Right atrium auricular region (tissue), 2 donors: ENCODE data around the gene WFDC8. TPM values are rescaled to one million over a fixed set of nuclear protein-coding genes. Genes with fewer than 3 reads are reported as not detected.
A peak's percentile ranks its signal among the peaks of the same experiment; 100 is the strongest.

Source experiments
- DNase-seq: peaks from one replicate; pipeline ENCODE4 v3.0.0-alpha.2; 2019; ENCODE audit warnings: low spot score
- H3K27ac ChIP-seq, 2 donors: fragments of 200-600 bp; sonication (generic); 1 replicate in 1 of 2; 2 replicates in 1 of 2; pipeline ENCODE4 v1.5.1; 2016 to 2019
- H3K27me3 ChIP-seq, 2 donors: fragments of 200-600 bp; sonication (generic); one replicate each; pipeline versions ENCODE4 v1.5.1 to v1.6.0; 2017 to 2019
- H3K36me3 ChIP-seq: fragments of 200-600 bp; sonication (generic); one replicate; pipeline ENCODE4 v1.5.1; 2016
- H3K4me1 ChIP-seq, 2 donors: fragments of 200-600 bp; sonication (generic); one replicate each; pipeline versions ENCODE4 v1.5.1 to v1.6.0; 2017 to 2019
- H3K4me3 ChIP-seq, 2 donors: fragments of 200-600 bp; sonication (generic); 1 replicate in 1 of 2; 2 replicates in 1 of 2; pipeline ENCODE4 v1.5.1; 2017 to 2019; ENCODE audit warnings: mild to moderate bottlenecking in 1 of 2, moderate library complexity in 1 of 2
- H3K9me3 ChIP-seq, 2 donors: fragments of 200-600 bp; sonication (generic); one replicate each; pipeline ENCODE4 v1.5.1; 2019
- total RNA-seq, 2 donors: library from RNA; depleted of rRNA; stranded (reverse); fragments of >200 nt; gene quantifications; one replicate each; pipeline ENCODE4 v1.1.0, GENCODE V29; 2016
- TF ChIP-seq, protein P1 (sequence below), 2 donors: fragments of 200-600 bp; sonication (generic); IDR thresholded peaks; one replicate each; pipeline ENCODE4 v1.5.1; 2019; ENCODE audit warnings: antibody characterized with exemption in 2 of 2

Gene WFDC8
- total RNA-seq, 2 donors from 2014 or later: not detected

DNA sequence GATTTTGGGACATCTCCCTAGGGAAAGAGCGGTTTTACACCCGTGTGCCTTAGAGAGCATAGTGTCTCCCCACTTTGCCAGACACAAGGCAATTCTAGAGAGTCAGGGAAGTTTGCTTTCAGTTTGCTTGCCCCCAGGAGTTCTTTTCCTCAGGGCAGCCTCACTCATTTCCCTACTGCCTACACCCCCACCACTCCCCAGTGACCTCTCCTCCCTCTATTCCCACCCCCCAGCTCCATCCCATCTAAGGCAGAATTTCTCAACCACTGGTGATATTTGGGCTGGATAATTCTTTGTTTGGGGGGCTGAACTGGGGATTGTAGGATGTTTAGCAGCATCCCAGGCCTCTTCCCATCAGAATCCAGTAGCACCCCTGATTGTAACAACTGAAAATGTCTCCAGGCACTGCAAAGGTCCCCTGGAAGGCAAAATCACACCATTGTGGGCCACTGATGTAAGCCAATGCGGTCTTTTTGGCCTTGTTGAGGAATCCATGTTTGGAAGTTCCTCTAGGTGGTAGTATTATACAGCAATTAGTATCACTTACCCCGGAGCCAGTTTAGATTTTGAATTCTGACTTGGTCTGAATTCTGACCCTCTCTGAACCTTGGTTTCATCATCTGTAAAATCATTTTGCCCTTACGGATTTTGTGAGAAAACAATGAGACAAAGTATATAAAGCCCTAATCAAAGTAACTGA is 33.2 kb downstream of the WFDC8 start:
- Histone ChIP-seq H3K27ac (no peak overlapping the region), H3K4me1 (no peaks in the 10 kb centered on the region), H3K27me3 (no peaks in the 10 kb centered on the region), H3K36me3 (no peaks in the 10 kb centered on the region), H3K9me3 (no peaks in the 10 kb centered on the region), H3K4me3 (no peak overlapping the region)
- no peak for DNase-seq
- TF ChIP-seq, protein P1, sequence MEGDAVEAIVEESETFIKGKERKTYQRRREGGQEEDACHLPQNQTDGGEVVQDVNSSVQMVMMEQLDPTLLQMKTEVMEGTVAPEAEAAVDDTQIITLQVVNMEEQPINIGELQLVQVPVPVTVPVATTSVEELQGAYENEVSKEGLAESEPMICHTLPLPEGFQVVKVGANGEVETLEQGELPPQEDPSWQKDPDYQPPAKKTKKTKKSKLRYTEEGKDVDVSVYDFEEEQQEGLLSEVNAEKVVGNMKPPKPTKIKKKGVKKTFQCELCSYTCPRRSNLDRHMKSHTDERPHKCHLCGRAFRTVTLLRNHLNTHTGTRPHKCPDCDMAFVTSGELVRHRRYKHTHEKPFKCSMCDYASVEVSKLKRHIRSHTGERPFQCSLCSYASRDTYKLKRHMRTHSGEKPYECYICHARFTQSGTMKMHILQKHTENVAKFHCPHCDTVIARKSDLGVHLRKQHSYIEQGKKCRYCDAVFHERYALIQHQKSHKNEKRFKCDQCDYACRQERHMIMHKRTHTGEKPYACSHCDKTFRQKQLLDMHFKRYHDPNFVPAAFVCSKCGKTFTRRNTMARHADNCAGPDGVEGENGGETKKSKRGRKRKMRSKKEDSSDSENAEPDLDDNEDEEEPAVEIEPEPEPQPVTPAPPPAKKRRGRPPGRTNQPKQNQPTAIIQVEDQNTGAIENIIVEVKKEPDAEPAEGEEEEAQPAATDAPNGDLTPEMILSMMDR (IDR thresholded peaks at IDR 0.05): peak in 1 of 2 donors; percentile 37

DNA sequence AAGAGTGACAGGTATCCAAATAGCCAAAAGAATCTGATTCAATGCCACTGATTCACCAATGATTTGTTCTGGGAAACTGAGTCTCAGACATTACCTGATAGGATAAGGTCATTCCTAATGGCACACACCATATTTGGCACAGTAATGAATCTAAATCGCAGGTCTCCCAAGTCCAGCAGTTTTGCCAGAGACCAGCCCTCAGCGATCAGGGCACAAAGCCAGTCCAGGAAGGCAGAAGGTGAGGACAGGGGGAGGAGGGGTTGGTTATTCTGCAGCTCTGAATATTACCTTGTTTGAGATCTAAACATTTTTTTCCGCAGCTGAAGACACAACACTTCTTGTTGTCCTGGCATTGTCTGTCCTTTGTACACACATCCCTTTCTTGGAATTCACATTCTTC is 33.7 kb downstream of the WFDC8 start:
- H3K9me3 ChIP-seq: no peaks in the 10 kb centered on the region
- no peak overlapping the region for H3K27ac ChIP-seq
- H3K4me3 ChIP-seq: no peak overlapping the region
- TF ChIP-seq, protein P1 (IDR thresholded peaks at IDR 0.05): no peak
- H3K4me1 ChIP-seq: no peaks in the 10 kb centered on the region
- no peaks in the 10 kb centered on the region for H3K27me3 ChIP-seq
- H3K36me3 ChIP-seq: no peaks in the 10 kb centered on the region
- DNase-seq: no peak

DNA sequence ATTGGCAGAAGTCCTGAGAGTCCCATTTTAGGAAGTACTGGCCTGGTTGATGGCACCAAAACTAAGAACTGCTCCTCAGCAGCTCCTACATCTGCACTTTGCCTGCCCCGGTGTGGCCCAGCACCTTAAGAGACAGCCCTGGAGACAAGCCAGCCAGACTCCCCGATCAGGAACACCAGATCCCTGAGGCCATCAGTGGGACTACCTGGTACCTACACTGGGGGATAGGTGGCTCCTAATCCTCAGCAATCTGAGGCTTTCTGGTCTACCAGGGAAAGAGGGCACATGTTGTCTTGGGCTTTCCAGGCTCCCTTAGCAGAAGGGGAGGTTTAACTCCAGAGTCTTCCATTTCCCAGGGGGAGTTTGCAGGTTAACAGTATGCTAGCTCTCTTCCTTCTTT is 39.7 kb downstream of the WFDC8 start, which contains the start of gene WFDC6:
Gene WFDC6, minus strand, starts transcription at position 101 of the 400 bp plus-strand sequence. Its CDS starts 75 bp downstream, at position 26.
- no peak within 1 kb of the TSS for H3K27ac ChIP-seq
- no peaks in the 10 kb centered on the region for H3K4me1 ChIP-seq
- H3K36me3 ChIP-seq: no peaks in the 10 kb centered on the region
- TF ChIP-seq, protein P1 (IDR thresholded peaks at IDR 0.05): no peak
- H3K27me3 ChIP-seq: no peaks in the 10 kb centered on the region
- no peak within 1 kb of the TSS for H3K4me3 ChIP-seq
- no peak for DNase-seq
- no peaks in the 10 kb centered on the region for H3K9me3 ChIP-seq

DNA sequence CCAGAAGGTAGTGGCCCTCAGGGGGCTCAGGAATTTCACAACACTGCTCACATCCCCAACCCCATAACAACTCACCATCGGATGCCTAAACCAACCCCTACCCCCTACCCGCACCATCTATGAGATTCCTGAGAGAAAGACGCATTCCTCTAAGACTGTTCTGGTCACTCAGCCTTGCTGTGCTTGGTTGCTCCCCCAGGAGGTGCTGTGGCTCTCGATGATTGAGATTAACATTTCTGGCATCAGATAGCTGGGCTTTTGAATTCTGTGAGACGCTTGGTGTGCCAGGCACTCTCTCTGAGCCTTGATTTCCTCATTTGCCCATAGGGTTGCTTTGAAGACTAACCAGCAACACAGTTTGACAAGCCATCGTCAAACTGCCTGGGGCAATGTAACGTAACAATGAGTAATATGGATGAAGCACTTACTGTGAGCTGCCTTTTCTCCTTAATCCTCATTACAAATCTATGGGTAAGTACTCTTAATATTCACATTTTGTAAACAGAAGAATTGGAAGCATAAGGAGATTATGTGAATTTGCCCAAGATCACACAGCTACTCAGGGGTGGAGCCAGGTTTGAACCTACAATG is 40.8 kb downstream of the WFDC8 start:
- H3K4me1 ChIP-seq: no peaks in the 10 kb centered on the region
- DNase-seq: no peak
- H3K4me3 ChIP-seq: no peak overlapping the region
- TF ChIP-seq, protein P1 (IDR thresholded peaks at IDR 0.05): no peak
- H3K36me3 ChIP-seq: no peaks in the 10 kb centered on the region
- H3K27me3 ChIP-seq: no peaks in the 10 kb centered on the region
- H3K27ac ChIP-seq: no peak overlapping the region
- no peaks in the 10 kb centered on the region for H3K9me3 ChIP-seq

DNA sequence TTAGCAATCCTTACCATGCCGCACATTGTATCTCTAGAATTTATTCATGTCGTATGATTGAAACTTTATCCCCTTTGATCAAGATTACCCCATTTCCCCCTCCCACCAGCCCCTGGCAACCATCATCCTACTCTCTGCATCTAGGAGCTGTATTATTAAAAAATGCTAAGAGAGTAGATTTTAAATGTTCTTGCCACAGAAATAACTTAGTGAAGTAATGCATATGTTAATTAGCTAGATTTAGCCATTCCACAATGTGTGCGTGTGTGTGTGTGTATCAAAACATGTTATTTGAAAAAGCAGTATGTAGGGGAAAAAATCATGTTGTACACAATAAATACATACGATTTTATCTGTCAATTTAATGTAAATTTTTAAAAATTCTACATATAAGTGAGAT is 51.8 kb downstream of the WFDC8 start:
- DNase-seq: no peak
- H3K9me3 ChIP-seq: no peaks in the 10 kb centered on the region
- H3K4me3 ChIP-seq: no peak overlapping the region
- no peaks in the 10 kb centered on the region for H3K4me1 ChIP-seq
- H3K27ac ChIP-seq: no peak overlapping the region
- H3K36me3 ChIP-seq: no peaks in the 10 kb centered on the region
- H3K27me3 ChIP-seq: no peaks in the 10 kb centered on the region
- TF ChIP-seq, protein P1 (IDR thresholded peaks at IDR 0.05): no peak
